Activated T-cell treated with anti-CD3 and anti-CD28 coated beads, Interleukin-2, amount 50 U/mL, for 1 hour (primary cell): ENCODE data around the gene PDXP.
"Not testable (repeated sequence)": the region's sequence is repeated elsewhere in the genome, so short reads cannot be mapped to it uniquely, and the experiment has no call there.

Source experiments
- DNase-seq: peaks from one replicate; pipeline ENCODE4 v3.0.0-alpha.2; 2020

The PDXP gene

DNA sequence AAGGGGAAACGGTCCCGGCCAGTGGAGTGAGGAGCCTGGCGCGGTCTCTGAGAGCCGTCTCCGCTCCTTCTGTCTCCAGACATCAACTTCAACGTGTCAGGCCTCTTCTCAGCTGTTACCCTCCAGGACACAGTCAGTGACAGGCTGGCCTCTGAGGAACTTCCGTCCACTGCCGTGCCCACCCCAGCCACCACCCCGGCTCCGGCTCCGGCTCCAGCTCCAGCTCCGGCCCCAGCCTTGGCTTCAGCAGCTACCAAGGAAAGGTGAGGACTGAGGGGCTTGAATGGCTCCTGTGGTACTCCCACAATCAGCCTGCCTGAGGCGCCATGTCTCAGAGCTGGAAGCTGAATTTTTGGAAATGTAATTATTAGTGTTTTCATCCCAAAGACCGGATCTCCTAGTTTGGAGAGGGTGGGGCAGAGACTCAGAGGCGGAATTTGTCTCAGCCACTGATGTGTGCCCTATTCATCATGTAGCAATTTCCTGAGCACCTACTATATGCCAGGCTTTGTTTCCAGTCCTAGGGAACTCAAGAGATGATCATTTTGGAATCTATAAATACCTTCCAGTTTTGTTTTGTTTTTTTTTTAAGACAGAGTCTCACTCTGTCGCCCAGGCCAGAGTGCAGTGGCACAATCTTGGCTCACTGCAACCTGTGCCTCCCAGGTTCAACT lies 7.9 kb upstream of the PDXP start:
- no peak for DNase-seq

DNA sequence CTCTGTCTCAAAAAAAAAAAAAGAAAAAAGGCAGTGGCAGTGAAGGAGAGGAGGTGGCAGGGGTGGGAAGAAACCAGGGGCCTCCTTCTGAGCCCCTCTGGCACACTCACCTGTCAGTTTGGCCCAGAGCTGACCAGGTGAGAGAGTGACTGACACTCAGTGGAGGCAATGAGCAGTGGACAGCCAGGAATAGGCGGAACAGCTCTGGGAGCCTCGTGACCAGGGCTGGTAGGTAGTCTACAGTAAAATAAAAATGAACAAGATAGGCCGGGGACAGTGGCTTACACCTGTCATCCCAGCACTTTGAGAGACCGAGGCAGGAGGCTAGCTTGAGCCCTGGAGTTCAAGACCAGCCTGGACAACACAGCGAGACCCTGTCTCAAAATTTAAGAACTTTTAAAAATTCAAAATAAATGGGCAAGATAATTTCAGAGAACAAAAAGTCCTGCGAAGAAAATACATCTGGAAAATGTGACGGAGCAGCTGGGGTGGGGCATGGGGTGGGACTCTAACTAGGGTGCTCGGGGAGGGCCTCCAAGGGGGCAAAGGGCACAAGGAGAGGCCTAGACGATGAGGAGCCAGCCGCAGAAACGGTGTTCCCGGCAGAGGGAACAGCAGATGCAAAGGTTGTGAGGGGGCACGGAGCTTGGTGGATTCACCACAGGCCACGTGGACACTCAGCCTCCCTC lies 3.8 kb upstream of the PDXP start:
- no peak for DNase-seq

GRCh38 chr22:37655252-37655563 lies 3.3 kb upstream of the PDXP start:
- DNase-seq = no peak

GRCh38 chr22:37656583-37656982 lies 1.9 kb upstream of the PDXP start:
- not testable (repeated sequence) for DNase-seq

GRCh38 chr22:37657590-37658132 lies 862 bp upstream of the PDXP start:
- no peak for DNase-seq

- DNase-seq = no peak
Observed at GRCh38 chr22:37659066-37659896, 758 bp downstream of the PDXP start.

DNA sequence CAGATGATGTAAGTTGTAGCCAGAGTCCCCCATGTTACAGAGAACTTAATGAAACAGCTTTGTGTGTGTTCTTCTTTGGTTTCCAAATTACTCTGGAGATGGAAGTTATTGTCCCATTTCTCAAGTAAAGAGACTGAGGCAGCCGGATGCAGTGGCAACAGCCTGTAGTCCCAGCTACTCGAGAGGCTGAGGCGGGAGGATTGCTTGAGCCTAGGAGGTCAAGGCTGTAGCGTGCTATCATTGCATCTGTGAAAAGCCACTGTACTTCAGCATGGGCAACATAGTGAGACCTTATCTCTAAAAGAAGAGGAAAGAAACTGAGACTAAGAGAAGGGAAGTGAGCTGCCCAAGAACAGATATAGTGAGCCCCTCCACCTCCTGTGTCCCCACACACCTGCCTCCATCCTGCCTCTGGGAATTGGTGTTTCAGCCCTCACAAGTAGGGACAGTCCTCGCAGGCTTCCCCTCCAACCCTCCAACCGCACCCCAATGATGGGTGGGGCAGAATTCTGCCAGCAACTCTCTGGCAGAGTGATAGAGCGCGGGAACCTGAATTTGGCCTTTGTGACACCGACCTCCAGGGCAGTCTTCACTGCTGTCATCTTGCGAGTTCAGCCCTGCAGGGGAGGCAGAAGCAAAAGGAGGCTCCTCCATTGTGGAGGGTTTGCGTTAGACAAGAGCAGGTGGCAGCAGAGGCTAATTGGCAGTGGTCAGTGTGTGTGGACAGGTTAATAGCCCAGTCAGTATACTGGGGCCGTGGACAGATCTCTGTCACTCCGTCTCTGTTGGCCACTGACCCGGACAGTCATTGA lies 1.6 kb downstream of the PDXP start:
- DNase-seq = no peak

DNA sequence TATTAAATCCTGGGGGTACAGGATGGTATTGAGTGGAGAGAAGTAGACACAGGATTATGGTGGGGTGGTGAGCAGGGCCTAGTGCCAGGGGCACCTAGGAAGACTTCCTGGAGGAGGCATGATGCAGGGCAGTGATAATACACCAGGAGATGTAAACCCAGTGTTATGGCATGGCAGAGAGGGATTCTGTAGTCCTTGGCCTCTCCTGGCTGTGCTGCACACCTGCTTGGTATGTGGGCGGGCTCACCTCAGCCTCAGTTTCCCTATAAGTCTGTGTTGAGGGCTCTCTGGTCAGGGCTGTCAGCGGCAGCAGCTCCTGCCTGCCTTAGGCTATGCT lies 2.2 kb downstream of the PDXP start:
- DNase-seq = no peak

DNA sequence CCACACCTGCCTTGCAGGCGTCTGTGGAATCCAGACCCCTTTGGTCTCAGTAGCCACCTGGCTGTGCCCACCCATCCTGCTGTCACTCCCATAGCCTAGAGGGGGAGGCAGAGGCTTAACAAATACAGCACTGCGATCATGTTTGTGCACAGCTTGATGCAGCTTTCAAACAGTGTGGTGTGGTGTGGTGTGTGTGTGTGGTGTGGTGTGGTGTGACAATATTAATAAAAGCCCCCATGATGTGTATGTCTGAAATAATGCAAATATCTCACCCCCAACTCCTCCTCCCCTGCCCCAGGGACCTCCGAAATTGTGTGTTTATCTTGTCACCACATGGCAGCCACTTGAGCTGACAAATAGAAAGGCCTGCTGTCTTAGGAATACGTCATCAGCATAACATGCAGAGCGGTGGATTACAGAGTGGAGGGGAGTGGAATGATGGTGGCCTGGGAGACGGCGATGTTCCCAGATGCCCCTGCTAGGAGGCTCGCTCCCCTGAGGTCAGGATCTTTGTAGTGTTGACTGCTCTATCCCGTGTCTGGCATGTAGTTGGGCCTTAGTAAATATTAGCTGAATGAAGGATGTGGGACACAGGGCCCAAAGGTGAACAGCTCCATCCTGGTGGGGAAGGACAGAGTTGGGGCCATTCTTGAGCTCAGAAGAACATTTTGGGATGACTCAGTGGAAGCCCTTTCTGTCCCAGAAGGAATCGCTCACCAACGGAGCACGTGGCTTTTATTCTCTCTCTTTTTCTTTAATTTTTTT lies 2.8 kb downstream of the PDXP start:
- DNase-seq = peak; percentile 40

DNA sequence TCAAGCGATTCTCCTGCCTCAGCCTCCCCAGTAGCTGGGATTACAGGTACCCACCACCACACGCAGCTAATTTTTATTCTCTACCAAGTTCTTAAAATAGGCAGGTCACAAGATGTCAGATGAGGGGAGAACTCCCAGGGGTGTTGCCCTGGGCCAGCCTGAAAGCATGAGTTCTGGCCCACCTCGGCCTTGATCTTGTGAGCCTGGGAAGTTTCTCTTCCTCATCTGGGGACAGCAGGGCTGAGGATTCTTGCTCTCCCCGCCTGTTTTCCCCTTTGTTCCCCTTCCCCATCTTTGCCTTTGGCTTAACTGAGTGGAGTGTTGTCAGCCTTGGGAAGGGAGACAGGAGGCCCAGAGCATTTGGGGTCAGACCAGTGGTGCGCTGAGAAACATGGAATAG lies 3.5 kb downstream of the PDXP start:
- DNase-seq = no peak

DNA sequence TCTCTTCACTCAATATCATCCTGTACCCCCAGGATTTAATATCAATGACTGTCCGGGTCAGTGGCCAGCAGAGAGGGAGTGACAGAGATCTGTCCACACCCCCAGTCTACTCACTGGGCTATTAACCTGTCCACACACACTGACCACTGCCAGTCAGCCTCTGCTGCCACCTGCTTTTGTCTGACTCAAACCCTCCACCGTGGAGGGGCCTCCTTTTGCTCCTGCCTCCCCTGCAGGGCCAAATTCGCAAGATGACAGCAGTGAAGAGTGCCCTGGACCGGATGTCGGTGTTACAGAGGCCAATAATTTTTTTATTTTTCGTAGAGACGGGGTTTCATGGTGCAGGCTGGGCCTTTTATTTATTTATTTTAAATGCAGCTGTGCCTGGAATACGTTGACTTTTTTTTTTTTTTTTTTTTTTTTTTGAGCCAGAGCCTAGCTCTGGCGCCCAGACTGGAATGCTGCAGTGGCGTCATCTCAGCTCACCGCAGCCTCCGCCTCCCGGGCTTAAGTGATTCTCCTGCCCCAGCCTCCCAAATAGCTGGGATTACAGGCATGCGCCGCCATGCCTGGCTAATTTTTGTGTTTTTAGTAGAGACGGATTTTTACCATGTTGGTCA lies 5.1 kb downstream of the PDXP start:
- no peak for DNase-seq

- DNase-seq = no peak
Observed at GRCh38 chr22:37664249-37665101, 6.0 kb downstream of the PDXP start.

DNA sequence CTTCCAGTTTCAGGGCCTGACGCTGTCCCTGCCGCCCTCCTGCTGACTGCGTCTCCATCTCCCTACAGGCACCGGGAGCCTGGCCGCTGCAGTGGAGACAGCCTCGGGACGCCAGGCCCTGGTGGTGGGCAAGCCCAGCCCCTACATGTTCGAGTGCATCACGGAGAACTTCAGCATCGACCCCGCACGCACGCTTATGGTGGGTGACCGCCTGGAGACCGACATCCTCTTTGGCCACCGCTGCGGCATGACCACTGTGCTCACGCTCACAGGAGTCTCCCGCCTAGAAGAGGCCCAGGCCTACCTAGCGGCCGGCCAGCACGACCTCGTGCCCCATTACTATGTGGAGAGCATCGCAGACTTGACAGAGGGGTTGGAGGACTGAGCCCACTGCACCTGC lies 7.0 kb downstream of the PDXP start:
- DNase-seq = no peak

GRCh38 chr22:37669586-37669985 lies 11.1 kb downstream of the PDXP start:
- DNase-seq = no peak

GRCh38 chr22:37672206-37672919 lies 13.8 kb downstream of the PDXP start:
- DNase-seq = peak; percentile 39

DNA sequence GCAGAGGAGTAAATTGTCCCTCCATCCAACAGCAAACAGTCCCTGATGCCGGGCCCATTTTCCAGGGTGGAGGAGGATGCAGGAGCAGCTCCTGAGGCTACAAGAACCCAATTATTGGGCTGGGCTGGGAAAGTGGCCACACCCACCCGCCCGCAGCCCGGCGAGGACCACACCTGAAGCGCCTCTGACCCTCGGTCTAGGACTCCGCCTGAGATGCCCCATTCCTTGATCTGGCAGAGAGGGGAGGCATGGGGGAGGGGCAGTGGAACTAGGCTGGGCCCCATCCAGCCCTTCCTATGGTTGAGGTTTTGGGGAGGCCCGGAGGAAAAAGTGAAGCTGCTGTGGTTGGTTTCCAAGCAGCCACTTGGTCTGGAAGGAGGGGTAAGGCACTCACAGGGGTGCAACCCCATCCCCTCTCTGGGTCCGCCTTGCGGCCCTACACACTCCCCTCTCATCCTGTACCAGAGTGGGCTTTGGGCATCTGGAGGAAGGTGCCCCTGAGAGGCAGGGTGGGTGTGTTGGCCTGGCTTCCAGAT lies 14.5 kb downstream of the PDXP start:
- DNase-seq = no peak

DNA sequence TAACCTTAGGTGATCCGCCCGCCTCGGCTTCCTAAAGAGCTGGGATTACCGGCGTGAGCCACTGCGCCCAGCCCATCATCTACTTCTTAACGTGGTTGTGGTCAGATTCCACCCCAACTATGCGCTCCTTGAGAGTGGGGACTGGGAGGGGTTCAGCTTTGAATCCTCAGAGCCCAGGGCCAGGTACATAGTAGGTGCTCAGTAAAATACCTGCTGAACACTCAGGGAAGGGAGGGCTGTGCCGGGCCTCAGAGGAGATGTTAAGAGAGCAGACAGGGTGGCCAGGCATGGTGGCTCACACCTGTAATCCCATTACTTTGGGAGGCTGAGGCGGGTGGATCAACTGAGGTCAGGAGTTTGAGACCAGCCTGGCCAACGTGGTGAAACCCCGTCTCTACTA lies 15.7 kb downstream of the PDXP start:
- DNase-seq = no peak

- DNase-seq = peak; percentile 64
Observed at GRCh38 chr22:37674951-37675929, 16.7 kb downstream of the PDXP start, which contains the start of gene LGALS1. Gene LGALS1 (plus strand): TSS chr22:37675636. CDS start chr22:37675703, 67 bp downstream.
